Activated naive CD4-positive, alpha-beta T cell (primary cell): ENCODE data around the gene KLHL26.

ENCODE experiments used
- DNase-seq, 4 experiments: peaks; one replicate each; lab custom pipeline; 2025; lab: John Stamatoyannopoulos, UW

KLHL26 gene

DNA sequence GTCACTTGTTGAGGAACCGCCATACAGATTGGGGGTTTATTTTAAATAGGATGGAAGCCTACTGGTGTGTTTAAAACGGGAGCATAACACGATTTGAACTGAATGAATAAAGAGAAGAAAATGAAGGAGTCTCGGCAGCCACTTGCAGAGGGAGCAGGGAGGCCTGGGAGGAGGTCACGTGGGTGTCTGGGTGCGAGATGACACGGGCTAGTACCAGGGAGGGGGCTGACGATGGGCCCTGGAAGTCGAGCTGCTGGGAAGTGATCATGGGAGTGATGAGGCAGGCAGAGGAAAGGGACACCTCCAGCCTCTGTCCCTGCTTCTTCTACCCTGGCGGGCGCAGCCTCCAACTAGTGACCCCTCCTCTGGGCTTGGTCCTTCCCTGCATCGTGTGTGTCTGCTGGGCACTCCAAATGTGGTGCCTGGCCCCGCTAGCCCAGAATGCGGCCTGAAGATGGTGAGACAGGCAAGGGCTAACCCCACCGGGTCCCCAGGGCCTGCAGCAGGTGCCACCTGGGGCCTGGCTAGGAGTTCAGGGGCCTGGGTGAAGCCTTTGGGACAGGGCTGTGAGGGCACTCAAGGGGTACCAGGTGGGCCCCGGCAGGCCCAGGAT is 82.1 kb downstream of the KLHL26 start:
- no peak for DNase-seq

DNA sequence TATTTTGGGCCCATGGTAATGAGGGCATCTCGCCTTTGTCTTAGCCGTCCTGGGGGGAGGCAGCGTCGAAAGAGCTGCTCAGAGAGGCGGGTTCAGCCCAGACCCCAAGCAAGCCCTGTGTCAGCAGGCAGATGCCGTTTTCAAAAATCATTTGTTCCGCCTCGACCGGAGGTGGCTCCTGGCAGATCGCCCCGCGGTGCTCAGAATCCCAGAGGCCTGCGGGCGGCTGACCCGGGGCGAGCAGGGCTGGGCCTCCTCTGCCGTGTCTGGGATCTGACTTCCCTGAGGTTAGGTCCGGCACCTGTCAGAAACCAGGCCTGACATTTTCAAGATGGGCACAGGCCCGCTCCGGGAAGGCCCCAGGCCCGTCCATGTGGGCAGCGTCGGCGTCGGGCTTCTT is 82.7 kb downstream of the KLHL26 start:
- DNase-seq, result no peak
